ENCODE results near the gene SIM2.
A peak's percentile ranks its signal among the peaks of the same experiment; 100 is the strongest.

The SIM2 gene

GRCh38 chr21:36744190-36744559 lies 45.3 kb downstream of the SIM2 start:
- DNase-seq, result no peak

DNA sequence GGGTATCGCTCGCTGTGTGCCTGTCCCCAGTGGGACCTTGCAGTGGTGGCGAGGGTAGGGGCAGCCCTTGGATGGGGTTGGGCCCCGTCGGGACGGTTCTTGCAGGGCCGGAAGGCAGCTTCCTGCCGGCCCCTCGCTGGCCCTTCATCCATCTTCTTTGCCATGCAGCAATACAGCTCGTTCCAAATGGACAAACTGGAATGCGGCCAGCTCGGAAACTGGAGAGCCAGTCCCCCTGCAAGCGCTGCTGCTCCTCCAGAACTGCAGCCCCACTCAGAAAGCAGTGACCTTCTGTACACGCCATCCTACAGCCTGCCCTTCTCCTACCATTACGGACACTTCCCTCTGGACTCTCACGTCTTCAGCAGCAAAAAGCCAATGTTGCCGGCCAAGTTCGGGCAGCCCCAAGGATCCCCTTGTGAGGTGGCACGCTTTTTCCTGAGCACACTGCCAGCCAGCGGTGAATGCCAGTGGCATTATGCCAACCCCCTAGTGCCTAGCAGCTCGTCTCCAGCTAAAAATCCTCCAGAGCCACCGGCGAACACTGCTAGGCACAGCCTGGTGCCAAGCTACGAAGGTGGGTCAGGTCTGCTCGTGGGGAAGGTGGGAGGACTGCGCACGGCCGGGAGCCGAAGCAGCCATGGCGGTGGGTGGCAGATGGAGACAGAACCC lies 45.8 kb downstream of the SIM2 start:
- no peak for DNase-seq

DNA sequence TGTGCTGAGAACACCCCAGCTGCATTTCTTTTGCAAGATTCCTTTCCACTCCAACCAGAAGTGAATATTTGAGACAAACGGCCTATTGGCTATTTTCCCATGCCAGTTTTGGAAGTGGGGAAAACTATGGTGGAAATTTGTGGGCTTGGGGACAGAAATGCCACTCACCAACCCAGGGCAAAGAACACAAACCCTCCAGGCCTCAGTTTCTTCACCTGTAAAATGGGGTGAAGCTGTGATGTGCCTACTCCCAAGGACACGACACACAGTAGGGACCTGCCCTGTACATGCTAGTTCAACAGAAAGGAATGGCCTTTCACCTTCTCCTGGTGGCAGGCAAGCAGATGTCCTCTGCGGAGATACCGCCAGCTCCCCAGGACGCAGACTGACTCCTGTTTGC lies 46.5 kb downstream of the SIM2 start:
- DNase-seq, result no peak

- no peak for DNase-seq
Observed at GRCh38 chr21:36747041-36747814, 48.3 kb downstream of the SIM2 start.

- peak; percentile 9 for DNase-seq
Observed at GRCh38 chr21:36747815-36748383, 49.0 kb downstream of the SIM2 start.

GRCh38 chr21:36749935-36750575 lies 51.1 kb downstream of the SIM2 start:
- DNase-seq, result no peak

DNA sequence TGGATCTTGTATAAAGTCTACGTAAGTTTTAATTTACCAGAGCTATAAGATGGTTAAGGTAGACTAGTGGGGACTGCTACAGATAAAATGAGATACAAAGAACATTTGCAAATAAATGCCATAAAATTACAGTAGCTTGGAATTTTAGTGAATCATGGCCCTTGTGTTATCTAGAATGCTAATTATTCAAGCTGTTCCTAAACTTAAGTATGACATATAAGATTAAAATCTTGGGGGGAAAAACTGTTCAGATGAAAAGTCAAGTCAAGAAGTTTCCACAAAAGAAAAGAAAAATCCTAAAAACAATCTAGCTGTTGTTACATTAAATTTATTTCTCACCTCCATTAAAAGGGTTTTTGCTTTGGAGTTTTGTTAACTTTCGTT lies 51.7 kb downstream of the SIM2 start:
- no peak for DNase-seq

- DNase-seq, result no peak
Observed at GRCh38 chr21:36751383-36751782, 52.5 kb downstream of the SIM2 start.

DNA sequence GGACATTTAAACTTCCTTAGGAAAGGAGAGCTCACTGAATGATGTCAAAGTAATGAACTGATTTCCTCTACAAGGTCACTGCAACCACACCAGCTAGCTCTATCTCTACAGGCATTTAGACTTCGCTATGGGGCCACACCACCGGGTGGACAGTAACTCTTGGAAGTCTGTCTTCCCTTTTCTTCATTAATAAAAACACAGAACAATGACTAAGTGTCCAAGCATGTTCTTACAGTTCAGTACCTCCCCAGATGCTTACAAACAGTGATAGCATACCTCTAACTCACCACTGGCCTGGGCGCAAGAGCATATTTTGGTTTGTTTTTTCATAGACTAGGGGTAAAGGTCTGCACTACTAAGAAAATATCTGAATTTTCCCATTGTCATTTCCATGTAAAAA lies 54.6 kb downstream of the SIM2 start:
- no peak for DNase-seq

DNA sequence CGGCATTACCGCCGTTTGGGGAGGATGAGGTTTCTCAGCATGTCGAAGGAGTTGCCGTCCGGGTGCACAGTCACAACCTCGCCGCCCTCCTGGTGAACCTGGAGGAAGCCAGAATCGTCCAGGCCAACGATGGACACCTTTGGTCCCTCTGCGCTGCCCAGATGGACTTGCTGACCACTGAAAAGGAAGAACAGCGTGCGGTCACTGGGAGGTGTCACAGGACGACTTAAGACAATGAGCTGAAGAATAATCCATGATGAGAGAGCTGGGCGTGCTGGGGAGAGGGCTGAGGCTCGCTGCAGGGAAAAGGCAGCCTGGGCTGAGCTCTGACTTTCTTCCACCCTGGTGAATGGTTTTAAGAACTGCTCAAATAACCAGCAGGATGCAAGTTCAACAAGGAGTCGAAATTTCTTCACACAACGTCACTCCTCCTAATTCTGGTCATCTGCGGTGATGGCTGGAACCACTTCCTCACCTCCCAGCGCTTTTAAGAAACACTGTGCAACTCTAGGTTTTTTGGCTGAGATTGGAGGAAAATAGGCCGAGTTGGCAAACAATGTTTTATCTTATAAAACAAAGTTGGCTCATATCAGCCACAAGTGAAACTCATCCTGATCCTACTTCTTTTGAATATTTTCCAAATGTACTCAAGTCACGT lies 55.5 kb downstream of the SIM2 start:
- DNase-seq, result no peak

- DNase-seq, result no peak
Observed at GRCh38 chr21:36756527-36756926, 57.6 kb downstream of the SIM2 start.

DNA sequence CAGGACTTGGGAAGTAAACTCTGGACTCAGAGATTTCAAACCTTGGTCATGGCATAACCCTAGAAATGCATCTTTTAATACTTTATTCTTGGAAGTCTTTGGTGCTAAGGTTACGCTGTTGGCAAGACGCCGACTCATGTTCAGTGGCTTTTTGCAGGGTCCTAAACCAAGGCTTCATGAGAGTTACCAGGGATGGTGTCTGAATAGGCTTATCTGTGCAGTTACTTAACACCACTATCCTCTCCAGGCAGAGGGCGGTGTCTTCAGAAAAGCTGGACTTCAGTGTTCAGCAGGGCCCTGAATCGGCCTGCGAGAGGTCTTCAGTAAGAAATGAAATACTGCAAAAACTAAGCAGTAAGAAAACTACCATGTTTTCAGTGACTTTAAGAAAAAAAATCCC lies 58.3 kb downstream of the SIM2 start:
- no peak for DNase-seq

GRCh38 chr21:36759348-36760083 lies 60.6 kb downstream of the SIM2 start:
- DNase-seq, result no peak

GRCh38 chr21:36761685-36762084 lies 62.8 kb downstream of the SIM2 start:
- DNase-seq, result no peak

DNA sequence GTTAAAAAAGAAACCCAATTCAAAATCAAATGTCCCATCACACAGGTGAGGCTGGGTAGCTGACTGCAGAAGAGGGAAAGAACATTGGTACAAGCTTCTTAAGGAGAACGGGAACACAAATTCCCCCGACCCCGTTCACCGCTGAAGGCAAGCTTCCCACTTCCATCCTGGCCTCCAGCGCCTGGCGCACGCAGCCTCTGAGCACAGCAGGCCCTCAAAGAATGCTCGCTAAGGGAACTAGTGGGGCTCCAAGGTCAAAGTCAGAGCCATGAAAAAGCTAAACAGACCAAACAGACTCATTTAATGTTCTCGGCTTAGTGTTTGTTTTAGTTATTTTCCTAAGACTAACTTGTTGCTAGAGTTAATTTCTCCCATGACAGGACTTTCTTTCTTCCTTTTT lies 63.7 kb downstream of the SIM2 start:
- DNase-seq, result no peak

- DNase-seq, result no peak
Observed at GRCh38 chr21:36763305-36763704, 64.4 kb downstream of the SIM2 start.

- DNase-seq, result no peak
Observed at GRCh38 chr21:36765229-36765628, 66.3 kb downstream of the SIM2 start.

GRCh38 chr21:36766511-36766910 lies 67.6 kb downstream of the SIM2 start:
- DNase-seq, result no peak

DNA sequence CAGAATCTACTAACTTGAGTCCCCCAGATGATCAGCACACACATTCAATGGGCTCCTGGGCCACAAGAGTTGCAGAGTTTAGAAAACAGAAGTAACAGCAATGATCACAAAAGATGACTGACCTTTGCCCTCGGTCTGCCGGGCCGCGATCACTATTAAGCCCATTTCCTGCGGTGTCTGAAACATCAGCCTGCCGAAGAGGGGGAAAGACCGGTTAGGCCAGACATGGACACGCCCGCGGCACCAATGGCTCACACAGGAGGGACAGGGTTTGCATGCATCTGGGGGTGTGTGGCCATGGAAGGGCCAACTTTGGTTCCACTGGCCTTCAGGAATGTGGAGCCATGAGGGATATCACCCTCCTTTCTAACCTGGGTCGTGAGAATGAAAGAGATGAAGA lies 68.2 kb downstream of the SIM2 start:
- DNase-seq, result no peak

- no peak for DNase-seq
Observed at GRCh38 chr21:36768496-36768895, 69.6 kb downstream of the SIM2 start.

DNA sequence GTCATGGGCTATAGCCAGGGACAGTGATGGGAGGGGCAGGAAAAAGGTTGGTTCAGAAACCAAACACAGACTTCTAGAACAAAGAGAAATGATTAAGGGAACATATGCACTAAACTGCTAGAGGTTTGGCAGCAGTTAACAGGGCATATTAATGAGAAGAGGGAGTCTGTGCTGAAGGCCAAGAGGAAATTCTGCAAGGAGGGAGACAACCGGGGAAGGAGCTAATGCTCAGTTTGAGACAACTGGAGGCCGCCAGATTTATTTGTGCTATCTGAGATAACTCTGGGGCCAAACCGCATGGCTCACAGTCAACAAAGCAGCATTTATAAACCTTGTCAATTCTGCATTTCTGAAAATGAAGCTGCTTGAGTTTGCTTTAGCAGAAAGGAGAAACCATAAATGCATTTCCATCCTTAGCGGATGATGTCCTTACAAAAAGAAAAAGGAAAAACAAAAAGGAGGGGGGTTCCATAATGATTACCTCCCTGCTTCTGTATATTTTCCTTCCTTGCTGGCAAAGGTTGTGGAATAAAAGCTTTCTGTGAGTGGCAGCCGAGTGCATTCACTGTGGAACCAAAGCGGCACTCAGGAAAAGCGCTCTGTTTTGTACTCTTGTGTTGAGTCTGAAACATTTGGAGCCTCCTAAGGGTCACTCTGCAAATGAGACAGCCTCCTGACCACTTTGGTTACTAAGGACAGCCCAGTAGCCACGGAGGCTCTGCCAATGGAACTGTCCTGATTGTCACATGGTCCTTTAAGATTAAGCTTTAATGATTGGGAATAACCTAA lies 70.3 kb downstream of the SIM2 start:
- no peak for DNase-seq

DNA sequence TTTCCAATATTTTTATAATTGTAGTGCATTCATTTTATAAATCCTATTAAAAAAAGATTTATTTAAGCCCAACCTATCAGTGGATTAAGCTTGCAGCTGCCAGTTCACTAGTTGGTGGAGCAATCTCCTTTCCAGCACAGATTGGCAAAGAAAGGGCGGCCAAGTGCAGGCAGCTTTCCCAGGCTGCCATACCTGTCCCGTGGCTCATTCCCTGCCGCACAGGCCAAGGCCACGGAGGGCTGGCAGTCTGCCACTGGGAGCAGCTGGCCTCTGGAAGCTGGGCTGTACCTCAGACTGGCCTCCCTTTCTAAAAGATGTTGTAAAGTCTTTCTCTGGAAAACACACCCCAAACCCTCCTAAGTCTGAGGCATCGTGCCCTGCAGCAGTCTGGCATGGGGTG lies 74.2 kb downstream of the SIM2 start:
- DNase-seq, result peak; percentile 33

All from amniotic stem cell (primary cell).